A549 (cell line): ENCODE measurements around the gene PRKD2.

Source experiments
- CEBPB ChIP-seq, 2 experiments: fragments of >200 bp in 1 of 2; sonication (Bioruptor Twin) in 1 of 2; formaldehyde crosslinking in 1 of 2; IDR thresholded peaks; 2 replicates each; pipeline ENCODE4 v1.6.1; 2012 to 2016
- EP300 ChIP-seq, 2 experiments: fragments of >200 bp; sonication (Bioruptor Twin); formaldehyde crosslinking; IDR thresholded peaks; 2 replicates in 1 of 2; 3 replicates in 1 of 2; pipeline ENCODE4 v1.6.1; 2016 to 2017
- JUN ChIP-seq, 2 experiments: fragments of >200 bp; sonication (Bioruptor Twin); formaldehyde crosslinking; IDR thresholded peaks; 2 replicates in 1 of 2; 3 replicates in 1 of 2; pipeline ENCODE4 v1.6.1; 2016 to 2017
- MAFK ChIP-seq: fragments of 450-650 bp; IDR thresholded peaks from 2 replicates; pipeline ENCODE4 v1.6.1; 2014; ENCODE audit not compliant: partially characterized antibody
- POLR2A ChIP-seq: IDR thresholded peaks from 2 replicates; pipeline ENCODE4 v1.6.1; 2012; ENCODE audit warnings: mild to moderate bottlenecking, low read length
- POLR2AphosphoS2 ChIP-seq: conservative IDR thresholded peaks from 2 replicates; pipeline ENCODE4 v1.6.1; 2012; ENCODE audit warnings: low read length, improper control_type of control experiment, inconsistent platforms
- RARB ChIP-seq: fragments of 250-450 bp; sonication (Bioruptor Pico); IDR thresholded peaks from 2 replicates; pipeline ENCODE4 v1.8.0; 2021; ENCODE audit warnings: mild to moderate bottlenecking, moderate library complexity
- SMC3 ChIP-seq: fragments of >200 bp; sonication (Bioruptor Twin); formaldehyde crosslinking; IDR thresholded peaks from 3 replicates; pipeline ENCODE4 v1.6.1; 2018; ENCODE audit warnings: inconsistent platforms
- TP53 ChIP-seq: fragments of 250-450 bp; sonication (Bioruptor Pico); IDR thresholded peaks from 2 replicates; pipeline ENCODE4 v1.5.0; 2021; ENCODE audit warnings: mild to moderate bottlenecking, moderate library complexity
- ZSCAN20 ChIP-seq: fragments of 250-450 bp; sonication (Bioruptor Pico); IDR thresholded peaks from 2 replicates; pipeline ENCODE4 v1.8.0; 2022; ENCODE audit warnings: mild to moderate bottlenecking, moderate library complexity
- TF ChIP-seq, protein P1 (sequence below): fragments of >200 bp; sonication (Bioruptor Twin); formaldehyde crosslinking; IDR thresholded peaks from 3 replicates; pipeline ENCODE4 v1.5.1; 2016
- TF ChIP-seq, protein P2 (sequence below): fragments of 200-600 bp; sonication (generic); IDR thresholded peaks from 2 replicates; pipeline ENCODE4 v1.6.1; 2016; ENCODE audit warnings: antibody characterized with exemption, mild to moderate bottlenecking, moderate library complexity
- TF ChIP-seq, protein P3 (sequence below): fragments of 450-650 bp; IDR thresholded peaks from 2 replicates; pipeline ENCODE4 v1.6.1; 2014; ENCODE audit warnings: antibody characterized with exemption

DNA sequence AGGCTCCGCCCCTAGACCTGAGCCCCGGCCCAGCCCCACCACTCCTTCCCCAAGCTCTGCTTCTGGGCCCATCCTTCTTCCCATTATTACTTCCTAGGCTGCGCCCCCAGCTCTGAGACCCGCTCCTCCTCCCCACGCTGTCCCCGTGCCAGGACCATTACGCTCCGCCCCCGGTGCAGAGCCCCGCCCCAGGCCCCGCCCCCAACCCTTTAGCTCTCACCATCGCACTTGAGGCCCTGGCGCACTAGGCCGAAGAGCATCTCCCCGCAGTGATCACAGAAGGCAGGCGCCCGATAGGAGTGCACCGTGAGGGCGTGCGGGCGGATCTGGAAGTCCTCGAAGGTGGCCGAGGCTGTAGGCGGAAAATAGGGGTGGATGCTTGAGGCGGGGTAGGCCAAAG lies 6.2 kb downstream of the PRKD2 start:
- TF ChIP-seq, protein P1, sequence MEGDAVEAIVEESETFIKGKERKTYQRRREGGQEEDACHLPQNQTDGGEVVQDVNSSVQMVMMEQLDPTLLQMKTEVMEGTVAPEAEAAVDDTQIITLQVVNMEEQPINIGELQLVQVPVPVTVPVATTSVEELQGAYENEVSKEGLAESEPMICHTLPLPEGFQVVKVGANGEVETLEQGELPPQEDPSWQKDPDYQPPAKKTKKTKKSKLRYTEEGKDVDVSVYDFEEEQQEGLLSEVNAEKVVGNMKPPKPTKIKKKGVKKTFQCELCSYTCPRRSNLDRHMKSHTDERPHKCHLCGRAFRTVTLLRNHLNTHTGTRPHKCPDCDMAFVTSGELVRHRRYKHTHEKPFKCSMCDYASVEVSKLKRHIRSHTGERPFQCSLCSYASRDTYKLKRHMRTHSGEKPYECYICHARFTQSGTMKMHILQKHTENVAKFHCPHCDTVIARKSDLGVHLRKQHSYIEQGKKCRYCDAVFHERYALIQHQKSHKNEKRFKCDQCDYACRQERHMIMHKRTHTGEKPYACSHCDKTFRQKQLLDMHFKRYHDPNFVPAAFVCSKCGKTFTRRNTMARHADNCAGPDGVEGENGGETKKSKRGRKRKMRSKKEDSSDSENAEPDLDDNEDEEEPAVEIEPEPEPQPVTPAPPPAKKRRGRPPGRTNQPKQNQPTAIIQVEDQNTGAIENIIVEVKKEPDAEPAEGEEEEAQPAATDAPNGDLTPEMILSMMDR: no peak
- TF ChIP-seq JUN (IDR thresholded peaks at IDR 0.05) (no peak), EP300 (IDR thresholded peaks at IDR 0.05) (no peak), POLR2A (no peak), CEBPB (IDR thresholded peaks at IDR 0.05) (no peak), SMC3 (no peak), MAFK (no peak), ZSCAN20 (CRISPR knock-in tag) (no peak), TP53 (CRISPR knock-in tag) (no peak), RARB (CRISPR knock-in tag) (no peak), POLR2AphosphoS2 (no peak)
- TF ChIP-seq, protein P2, sequence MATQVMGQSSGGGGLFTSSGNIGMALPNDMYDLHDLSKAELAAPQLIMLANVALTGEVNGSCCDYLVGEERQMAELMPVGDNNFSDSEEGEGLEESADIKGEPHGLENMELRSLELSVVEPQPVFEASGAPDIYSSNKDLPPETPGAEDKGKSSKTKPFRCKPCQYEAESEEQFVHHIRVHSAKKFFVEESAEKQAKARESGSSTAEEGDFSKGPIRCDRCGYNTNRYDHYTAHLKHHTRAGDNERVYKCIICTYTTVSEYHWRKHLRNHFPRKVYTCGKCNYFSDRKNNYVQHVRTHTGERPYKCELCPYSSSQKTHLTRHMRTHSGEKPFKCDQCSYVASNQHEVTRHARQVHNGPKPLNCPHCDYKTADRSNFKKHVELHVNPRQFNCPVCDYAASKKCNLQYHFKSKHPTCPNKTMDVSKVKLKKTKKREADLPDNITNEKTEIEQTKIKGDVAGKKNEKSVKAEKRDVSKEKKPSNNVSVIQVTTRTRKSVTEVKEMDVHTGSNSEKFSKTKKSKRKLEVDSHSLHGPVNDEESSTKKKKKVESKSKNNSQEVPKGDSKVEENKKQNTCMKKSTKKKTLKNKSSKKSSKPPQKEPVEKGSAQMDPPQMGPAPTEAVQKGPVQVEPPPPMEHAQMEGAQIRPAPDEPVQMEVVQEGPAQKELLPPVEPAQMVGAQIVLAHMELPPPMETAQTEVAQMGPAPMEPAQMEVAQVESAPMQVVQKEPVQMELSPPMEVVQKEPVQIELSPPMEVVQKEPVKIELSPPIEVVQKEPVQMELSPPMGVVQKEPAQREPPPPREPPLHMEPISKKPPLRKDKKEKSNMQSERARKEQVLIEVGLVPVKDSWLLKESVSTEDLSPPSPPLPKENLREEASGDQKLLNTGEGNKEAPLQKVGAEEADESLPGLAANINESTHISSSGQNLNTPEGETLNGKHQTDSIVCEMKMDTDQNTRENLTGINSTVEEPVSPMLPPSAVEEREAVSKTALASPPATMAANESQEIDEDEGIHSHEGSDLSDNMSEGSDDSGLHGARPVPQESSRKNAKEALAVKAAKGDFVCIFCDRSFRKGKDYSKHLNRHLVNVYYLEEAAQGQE: no peak
- TF ChIP-seq, protein P3, sequence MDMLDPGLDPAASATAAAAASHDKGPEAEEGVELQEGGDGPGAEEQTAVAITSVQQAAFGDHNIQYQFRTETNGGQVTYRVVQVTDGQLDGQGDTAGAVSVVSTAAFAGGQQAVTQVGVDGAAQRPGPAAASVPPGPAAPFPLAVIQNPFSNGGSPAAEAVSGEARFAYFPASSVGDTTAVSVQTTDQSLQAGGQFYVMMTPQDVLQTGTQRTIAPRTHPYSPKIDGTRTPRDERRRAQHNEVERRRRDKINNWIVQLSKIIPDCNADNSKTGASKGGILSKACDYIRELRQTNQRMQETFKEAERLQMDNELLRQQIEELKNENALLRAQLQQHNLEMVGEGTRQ: no peak
